UCSD-AML1 (cell line): ENCODE results near the gene IP6K2.
"Not testable (repeated sequence)": the region's sequence is repeated elsewhere in the genome, so short reads cannot be mapped to it uniquely, and the experiment has no call there.

Source experiments
- DNase-seq: peaks from one replicate; lab custom pipeline; 2025; ENCODE audit not compliant: unreplicated experiment; lab: John Stamatoyannopoulos, UW

Gene IP6K2, protein sequence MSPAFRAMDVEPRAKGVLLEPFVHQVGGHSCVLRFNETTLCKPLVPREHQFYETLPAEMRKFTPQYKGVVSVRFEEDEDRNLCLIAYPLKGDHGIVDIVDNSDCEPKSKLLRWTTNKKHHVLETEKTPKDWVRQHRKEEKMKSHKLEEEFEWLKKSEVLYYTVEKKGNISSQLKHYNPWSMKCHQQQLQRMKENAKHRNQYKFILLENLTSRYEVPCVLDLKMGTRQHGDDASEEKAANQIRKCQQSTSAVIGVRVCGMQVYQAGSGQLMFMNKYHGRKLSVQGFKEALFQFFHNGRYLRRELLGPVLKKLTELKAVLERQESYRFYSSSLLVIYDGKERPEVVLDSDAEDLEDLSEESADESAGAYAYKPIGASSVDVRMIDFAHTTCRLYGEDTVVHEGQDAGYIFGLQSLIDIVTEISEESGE

GRCh38 chr3:48716982-48717746 lies at the start of gene IP6K2:
TSS of gene IP6K2 (minus strand) at chr3:48717221. CDS start at chr3:48695291, 21,930 bp downstream.
- DNase-seq: peak; percentile 98

DNA sequence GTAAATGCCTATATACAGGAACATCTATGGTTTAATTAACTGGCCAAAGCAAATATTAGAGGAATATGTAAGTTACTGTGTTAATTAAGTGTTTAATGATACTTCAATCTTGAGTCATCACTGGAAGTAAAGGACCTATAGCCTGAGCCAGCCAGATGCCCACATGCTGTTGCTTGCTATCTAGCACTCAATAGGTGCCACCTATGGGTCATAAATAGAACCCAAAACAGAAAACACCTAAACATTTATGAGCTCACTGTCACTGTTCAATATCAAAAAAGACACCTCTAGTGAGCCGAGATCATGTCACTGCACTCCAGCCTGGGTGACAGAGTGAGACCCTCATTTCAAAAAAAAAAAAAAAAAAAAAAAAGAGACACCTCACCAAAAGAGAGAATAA lies 48.4 kb upstream of the IP6K2 start:
- no peak for DNase-seq

- DNase-seq: no peak
These were observed 45.8 kb upstream of the IP6K2 start for GRCh38 chr3:48762816-48763215.

- DNase-seq: not testable (repeated sequence)
These were observed 43.0 kb upstream of the IP6K2 start for GRCh38 chr3:48759991-48760540.

DNA sequence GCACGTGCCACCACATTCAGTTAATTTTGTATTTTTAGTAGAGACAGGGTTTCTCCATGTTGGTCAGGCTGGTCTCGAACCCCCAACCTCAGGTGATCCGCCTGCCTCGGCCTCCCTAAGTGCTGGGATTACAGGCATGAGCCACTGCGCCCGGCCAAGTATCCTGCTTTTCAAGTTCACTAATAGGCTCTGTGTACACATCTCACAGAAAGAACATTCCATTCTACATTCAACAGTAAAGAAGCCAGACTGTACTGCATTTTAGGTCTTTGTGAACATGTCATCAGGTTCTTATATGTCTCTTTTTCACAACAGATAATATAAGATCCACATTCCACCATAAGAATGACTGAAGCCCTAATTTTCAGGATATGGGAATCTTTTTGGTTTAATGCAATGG lies 42.5 kb upstream of the IP6K2 start:
- DNase-seq: not testable (repeated sequence)

GRCh38 chr3:48759071-48759470 lies 42.0 kb upstream of the IP6K2 start:
- DNase-seq: no peak

DNA sequence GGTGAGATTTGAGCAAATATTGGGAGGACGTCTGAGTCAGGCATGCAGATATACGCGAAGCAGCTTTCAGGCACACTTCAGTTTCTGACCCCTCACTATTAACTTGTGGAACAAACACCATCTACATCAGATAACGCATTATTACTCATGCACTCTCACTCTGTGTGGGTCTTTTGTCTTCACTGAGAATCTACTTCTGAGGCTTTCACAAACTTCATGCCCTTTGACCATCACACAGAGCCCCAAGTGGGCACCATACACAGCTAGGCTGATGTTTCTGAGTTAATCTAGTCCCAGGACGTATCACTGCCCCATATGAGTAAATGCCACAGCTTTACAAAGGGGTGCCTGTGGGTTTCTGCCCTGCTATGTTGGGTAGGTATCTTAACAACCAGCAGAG lies 39.6 kb upstream of the IP6K2 start:
- no peak for DNase-seq

DNA sequence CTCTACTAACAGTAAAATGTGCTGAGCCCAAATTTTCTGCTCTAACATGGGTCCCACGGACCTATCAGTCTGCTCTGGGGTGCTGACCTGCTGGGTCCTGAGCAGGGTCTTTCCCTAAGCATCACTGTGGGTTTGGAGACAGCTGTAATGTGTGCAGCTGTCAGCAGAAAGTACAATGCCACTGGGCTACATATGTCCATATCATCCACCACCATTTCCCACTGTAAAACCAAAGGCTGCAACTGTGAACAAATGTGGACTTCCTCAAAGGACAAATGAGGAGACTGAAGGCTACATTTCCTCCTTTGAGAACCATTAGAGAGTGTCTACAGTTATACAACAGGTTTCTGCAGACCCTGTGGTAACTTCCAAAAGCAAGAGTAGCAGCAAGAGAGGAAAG lies 33.8 kb upstream of the IP6K2 start:
- no peak for DNase-seq

DNA sequence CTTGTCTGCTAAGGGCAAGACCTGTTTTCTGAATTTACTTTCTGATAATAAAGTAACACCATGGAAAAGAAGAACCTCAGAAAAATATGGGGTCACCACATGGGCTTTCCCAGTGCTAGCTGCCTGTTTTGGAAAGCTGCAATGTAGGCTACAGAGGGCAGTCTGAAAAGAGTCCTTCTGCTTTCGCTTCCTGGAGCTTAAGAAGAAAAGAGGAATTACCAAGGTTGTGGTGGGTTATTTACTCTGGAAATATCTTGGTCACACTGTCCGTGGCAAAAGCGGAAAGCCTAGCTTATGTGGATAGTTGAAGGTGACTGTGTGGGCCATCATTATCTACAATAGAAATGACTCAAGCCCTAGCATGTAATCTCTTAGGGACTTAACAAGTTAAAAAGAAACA lies 31.7 kb upstream of the IP6K2 start:
- no peak for DNase-seq

DNA sequence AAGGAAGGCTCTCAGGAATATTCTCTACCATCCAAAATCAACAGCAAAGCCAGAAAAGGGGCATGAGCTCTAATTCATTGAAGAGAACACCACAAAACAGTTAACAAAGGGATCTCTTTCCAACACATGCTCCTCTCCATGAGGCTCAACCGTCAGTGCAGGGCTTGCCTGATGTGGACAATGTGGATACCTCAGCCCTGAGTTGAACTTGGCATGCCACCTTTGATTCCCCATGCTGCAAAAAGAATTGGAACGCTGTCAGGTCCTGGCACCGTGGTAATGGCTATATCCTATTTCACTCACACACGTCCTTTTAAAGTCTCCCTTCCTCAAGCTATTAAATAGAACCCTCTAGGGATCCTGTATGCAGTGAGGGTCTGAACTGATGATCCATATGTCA lies 30.7 kb upstream of the IP6K2 start:
- no peak for DNase-seq

DNA sequence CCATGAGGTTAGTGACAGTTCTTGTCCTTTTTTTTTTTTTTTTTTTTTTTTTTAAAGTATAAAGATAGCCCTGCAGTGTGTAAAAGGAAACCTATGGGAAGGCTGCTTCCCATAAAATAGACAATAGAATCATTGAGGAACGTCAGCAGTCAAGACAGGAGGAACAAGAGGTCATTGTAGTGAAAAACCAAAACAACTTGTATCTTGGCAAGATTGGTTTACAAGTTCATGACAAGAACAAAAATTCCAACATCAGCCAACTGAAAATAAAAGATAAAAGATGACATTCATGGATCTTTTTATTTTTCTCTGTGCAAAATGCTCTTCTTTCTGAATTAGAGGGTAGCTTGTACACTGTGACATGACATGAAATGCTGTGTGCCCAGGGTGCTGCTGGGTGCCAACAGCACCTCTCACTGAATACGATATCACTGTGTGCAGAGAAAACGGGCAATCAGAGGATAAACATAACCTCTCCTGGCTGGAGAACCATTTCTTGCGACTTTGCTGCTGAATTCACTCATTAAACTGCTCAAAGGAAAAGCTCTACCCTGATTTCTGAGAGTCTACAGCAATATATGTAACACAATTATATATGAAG lies 30.1 kb upstream of the IP6K2 start:
- DNase-seq: no peak

GRCh38 chr3:48743773-48744172 lies 26.8 kb upstream of the IP6K2 start:
- no peak for DNase-seq

DNA sequence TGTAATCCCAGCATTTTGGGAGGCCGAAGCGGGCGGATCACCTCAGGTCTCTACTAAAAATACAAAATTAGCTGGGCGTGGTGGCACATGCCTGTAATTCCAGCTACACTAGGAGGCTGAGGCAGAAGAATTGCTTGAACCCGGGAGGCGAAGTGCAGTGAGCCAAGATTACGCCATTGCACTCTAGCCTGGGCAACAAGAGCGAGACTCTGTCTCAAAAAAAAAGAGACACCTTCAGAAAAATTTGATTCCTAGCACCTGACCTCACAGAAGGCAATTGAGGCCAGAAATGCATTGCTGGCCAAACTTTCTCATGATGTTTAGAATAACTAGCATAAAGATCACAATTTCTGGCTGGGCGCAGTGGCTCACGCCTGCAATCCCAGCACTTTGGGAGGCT lies 24.2 kb upstream of the IP6K2 start:
- not testable (repeated sequence) for DNase-seq

DNA sequence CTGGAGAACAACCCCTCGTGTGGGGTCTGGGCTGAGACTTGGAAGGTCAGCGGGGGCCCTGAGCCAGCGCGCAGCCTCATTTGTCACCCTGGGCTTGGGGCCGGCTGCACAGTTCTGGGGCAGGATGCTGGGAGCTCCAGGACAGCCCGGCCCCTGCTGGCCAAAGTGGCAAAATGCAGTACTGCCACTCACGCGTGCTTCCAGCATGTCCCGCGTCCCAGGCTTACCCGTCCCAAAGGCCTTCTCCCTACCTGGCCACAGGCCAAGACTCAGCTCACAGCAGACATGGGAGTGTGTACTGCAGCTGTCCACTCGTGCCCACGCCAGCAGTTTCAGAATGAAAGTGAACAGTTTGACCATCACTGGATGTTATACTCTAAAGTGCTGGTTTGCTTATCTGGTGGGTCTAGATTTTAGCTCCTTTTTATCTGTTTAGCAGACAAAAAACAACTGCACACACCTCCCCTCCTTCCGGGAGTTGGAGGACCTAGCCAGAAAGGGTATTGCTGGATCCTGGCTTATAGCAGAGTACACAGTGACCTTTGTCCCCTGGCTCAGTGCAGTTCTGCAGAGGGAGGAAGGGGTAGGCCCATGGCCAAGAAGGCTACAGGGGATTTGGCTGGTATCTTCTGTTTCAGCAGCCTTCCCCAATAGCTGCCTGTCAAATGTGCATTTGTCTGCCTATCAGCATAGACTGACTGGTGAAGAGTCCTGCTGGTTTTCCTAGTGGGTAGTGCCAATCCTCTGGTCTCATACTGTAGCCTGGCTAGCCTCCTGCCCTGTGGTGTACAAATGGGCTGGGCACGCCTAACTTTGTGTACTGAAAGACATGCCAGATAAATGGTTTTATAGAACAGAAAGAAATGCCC lies 23.2 kb upstream of the IP6K2 start:
- DNase-seq: peak; percentile 49

- no peak for DNase-seq
These were observed 22.6 kb upstream of the IP6K2 start for GRCh38 chr3:48739617-48739954.

DNA sequence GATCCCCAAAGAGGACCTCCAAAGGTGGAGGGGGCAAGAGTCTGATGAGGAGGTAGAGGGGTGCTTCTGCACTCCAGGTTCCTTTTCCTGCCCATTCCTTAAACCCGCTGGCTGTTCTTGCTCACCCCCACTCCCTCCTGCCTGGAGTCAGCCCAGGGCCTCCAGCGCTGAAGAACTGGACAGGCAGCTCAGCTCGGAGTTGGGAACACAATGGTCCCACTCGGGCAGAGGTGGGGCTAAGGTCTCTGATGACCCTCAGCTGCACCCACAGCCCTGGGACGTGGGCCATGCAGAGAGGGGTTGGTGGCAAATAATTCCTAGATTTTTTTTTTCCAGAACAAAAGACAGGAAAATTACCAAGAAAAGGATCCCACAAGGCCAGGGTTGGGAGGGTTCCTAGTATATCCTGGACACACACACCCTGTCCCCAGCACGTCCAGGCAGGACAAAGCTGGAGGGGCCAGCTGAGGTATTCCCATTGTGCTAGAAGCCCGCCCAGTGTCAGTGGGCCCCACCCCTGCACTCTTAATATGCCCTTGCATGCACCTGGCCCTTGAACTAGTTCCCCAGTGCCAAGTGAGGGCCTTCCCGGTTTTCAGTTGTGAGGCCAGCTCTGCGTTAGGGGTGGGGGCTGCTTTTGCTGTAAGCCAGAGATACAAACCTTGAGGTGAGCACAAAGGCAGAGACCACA lies 22.1 kb upstream of the IP6K2 start:
- no peak for DNase-seq

GRCh38 chr3:48738144-48738536 lies 21.1 kb upstream of the IP6K2 start:
- DNase-seq: no peak

- not testable (repeated sequence) for DNase-seq
These were observed 18.2 kb upstream of the IP6K2 start for GRCh38 chr3:48735075-48735767.

DNA sequence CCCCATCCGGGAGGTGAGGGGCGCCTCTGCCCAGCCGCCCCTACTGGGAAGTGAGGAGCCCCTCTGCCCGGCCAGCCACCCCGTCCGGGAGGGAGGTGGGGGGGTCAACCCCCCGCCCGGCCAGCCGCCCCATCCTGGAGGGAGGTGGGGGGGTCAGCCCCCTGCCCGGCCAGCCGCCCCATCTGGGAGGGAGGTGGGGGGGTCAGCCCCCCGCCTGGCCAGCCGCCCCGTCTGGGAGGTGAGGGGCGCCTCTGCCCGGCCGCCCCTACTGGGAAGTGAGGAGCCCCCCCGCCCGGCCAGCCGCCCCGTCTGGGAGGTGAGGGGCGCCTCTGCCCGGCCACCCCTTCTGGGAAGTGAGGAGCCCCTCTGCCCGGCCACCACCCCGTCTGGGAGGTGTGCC lies 17.5 kb upstream of the IP6K2 start:
- DNase-seq: not testable (repeated sequence)
